GM21447 (cell line): ENCODE results near the gene PIP5K1C.
"Not testable (repeated sequence)": the region's sequence is repeated elsewhere in the genome, so short reads cannot be mapped to it uniquely, and the experiment has no call there.

Source experiments
- ATAC-seq: cut with Tn5 transposase; IDR thresholded peaks from one replicate; pipeline ENCODE4 v1.9.1; 2021; ENCODE audit not compliant: unreplicated experiment

Gene PIP5K1C

DNA sequence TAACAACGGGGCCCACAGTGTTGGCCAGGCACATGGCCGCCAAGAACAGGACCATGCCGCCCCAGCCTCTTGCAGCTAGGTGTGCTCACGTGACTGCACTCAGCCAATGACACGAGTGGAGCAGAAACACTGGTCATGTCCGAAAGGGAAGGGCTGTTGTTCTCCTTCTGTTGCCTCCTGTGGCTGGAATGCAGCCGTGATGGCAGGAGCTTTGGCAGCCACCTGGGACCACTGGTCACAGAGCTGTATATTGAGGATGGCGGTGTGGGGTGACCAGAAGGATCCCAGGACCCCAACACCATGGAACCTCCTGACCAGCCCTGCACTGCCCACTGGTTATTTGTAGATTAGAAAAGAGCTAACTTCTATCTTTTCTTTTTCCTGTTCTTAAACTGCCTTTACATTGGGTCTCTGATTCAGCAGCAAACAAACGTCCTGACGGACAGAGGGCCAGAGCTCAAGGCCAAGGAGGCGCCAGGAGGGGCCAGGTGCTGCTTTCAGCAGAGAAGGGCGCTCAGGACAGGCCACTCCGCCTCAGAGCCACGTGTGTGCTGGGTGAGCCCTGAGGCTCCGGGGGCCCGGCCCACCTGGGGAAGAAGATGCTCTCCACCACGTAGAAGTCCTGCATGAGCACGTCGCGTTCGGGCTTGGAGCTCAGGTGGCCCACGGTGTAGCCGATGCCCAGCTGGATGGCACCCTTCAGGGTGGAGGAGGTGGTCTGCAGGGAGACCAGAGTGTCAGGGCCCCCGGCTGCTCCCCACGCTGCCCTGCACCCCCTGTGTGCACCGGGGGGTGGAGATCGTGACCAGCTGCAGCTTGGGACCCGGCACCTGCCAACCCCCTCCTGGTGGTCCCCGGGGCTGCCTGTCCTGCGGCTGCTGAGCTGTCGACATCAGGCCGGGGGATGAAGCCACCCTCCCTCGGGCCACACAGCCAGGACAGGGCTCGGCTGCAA lies 38.7 kb downstream of the PIP5K1C start:
- ATAC-seq, result no peak

DNA sequence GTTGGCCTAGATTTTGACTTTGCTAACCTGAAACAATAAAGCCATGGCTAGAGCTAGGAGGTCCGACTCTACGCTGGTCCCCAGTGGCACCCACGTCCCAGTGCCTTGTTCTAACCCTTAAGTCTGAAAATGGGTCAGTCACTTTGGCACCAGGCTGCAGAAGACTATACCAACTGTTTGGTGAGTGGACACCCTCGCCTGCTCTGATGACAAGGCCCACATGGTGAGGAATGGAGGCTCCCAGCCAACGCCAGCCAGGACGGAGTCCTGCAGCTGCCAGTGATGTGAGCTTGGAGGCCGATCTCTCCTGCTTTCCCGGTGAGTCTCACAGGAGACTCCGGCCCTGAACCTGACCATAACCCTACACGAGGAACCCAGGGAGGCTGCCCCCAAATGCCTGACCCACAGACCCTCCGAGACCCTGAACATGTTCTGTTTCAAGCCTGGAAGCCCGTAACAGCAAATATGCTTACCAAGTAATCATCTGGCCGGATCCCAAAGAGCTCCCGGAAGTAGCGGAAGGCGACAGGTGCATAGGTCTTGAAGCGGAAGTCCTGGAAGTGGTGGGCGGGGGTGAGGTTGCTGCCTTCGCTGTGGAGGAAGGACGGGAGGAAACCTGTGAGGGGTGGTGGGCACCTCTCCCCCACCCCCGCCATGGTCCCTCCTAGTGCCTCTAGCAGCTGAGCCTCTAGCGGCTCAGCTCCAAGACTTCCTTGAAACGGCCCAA lies 39.6 kb downstream of the PIP5K1C start:
- no peak for ATAC-seq

GRCh38 chr19:3659746-3660112 lies 40.5 kb downstream of the PIP5K1C start:
- ATAC-seq, result no peak

DNA sequence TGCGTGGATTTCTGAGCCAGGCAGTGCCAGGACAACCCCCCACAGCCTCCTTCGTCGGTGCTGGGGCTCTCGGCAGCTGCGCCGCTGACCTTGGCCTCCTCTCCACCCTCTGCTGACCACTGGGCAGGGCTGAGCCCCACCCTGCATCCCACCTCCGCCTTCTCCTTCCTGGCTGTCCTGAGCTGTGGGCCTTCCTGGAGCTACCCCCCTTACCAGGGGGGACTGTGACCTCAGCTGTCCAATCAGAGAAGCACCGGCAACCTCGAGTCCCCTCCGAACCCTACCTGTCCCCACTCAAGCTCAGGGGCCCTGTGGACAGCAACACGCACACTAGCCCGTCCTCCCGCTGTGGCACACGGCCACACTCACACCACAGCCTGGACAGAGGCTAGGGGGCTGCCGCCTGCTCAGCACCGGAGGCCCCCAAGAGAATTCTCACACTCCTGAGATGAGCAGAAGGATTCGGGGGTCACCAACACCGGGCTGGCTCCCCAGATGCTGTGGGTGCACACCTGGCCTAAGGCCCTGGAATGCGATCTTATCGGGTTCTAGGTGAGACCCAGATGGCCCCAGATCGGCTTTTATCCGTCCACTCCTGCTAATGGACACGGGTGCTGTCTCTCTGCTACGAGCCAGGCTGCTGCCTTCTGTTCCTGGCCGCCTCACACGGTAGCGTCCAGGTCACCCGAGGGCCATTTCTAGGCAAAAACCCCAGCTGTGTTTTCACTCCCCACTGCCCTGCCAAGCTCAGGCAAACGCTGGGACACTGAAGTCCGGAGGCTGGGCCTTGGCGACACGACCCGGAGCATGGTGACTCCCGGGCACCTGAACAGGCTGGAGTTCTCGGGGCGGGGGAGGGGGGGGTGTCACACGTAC lies 41.2 kb downstream of the PIP5K1C start:
- ATAC-seq, result no peak

GRCh38 chr19:3658004-3658869 lies 42.0 kb downstream of the PIP5K1C start:
- ATAC-seq, result no peak

DNA sequence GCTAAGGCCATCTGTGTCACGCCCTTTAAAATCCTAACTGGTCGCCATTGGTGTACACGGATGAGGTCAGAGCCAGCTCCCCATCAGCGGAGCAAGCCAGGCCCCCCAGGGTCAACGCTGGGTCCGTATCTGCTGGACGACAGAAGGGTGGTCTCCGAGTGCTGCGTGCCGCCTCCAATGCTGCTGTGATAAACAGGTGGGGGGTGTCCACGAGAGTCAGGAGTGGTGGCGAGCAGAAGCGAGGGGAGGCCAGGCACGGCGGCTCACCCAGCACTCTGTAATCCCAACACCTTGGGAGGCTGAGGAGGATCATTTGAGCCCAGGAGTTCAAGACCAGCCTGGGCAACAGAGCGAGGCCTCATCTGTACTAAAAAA lies 42.9 kb downstream of the PIP5K1C start:
- ATAC-seq, result no peak

DNA sequence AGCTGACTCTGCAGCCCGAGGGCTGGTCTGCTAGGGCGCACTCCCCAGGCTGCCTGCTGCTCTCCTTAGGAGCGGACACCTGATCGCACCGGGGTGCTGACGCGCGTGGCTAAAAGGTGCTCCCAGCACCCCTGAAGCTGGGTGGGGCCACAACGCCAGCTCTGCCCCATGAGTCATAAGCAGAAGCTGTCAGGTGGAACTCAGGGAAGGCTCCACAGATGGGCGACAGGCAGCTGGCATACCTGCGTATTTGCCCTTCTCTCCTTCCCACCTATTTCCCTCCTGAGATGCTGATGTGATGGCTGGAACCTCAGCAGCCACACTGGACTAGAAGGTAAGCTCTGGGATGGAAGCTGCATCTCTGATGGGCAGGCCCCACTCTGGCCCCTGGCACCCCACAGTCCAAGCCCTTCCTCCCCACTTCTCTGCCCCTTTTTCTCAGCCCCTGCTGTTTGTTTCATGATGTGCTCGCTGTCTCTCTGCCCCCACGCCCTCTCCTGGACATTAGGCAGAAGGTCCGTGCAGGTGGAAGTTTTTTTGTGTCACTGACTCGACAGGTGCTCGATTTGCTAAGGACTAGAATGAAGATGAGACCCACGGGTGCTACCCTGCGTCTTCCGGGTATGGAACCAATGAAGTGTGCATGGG lies 43.4 kb downstream of the PIP5K1C start:
- ATAC-seq, result no peak

DNA sequence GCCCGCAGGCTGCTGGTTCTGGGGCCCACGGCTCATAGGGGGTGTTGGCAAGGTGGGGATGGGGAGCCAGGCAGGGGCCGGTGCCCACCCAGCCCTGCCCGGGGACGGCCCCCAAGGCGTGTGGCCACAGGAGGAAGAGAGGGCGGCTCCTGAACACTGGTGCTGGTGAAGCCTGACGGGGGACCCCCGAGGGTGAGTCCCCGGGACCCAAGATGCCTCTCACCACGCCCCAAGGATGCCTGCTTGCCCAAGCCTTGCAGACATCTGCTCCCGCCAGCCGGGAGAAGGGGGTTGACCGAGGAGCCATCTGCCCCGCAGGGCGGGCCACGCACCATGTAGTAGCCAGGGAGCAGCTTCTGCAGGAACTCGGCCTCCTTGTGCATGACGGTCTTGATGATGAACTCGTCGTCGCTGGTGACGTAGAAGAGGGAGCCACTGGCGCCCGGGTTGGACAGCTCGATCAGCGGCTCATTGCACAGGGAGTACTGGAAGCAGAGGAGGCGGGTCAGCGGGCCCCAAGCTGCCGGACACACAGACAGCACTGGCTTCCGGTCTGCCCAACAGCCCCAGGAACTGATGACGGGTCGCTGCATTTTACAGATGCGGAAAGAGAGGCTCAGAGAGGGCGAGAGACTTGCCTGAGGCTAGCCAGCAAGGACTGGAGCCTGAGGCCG lies 44.1 kb downstream of the PIP5K1C start:
- no peak for ATAC-seq

DNA sequence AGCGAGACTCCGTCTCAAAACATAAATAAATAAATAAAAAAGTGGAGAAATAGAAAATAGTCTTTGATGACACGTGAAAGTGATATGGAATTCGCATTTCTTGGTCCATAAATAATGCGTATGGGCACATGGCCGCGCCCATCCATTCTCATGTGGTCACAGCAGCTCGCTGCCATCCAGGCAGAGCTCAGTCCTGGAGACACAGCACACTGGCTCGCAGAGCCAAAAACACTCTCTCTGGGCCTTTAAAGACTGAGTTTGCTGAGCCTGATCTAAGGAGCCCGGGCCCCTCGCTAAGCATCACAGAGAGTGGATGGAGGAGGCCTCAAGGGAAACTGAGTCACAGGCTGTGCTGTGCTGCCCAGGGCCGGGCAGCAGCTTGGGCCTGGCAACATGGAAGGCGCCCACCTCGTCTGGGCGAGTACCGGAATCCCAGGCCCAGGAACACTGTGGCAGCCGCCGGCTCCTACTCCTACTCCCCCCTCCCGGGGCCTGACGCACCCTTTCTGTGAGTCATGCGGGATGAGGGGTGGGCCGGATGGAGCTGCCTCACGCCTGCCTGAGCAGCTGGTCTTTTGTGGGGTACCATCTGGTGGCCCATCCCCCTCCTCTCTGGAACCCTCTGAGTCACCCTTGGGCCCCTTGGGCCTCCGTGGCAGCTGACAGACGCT lies 44.7 kb downstream of the PIP5K1C start:
- ATAC-seq, result no peak

DNA sequence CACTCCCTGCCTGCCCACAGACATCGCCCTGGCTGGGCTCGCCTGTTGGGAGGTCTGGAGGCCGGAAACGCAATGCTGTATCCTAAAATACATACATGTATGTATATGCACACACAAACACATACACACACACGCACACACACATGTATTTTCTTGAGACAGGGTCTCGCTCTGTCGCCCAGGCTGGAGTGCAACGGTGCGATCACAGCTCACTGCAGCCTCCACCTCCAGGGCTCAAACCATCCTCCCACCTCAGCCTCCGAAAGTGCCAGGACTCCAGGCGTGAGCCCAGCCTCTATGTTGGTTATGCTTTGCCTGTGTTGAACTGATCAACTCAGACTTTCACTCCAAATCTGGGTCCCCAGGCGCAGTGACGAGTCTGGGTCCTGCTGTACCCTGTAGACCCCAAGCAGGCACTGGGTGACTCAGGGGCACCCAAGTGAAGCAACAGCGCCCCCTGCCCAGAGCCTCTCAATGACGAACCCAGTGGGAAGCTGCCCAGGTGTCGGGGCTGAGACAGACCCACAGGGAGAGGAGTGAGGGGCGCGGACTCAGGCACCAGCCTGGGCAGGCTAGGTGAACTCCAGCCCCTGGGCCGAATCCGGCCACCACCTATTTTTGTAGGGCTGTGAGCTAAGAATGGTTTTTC lies 46.3 kb downstream of the PIP5K1C start:
- no peak for ATAC-seq

DNA sequence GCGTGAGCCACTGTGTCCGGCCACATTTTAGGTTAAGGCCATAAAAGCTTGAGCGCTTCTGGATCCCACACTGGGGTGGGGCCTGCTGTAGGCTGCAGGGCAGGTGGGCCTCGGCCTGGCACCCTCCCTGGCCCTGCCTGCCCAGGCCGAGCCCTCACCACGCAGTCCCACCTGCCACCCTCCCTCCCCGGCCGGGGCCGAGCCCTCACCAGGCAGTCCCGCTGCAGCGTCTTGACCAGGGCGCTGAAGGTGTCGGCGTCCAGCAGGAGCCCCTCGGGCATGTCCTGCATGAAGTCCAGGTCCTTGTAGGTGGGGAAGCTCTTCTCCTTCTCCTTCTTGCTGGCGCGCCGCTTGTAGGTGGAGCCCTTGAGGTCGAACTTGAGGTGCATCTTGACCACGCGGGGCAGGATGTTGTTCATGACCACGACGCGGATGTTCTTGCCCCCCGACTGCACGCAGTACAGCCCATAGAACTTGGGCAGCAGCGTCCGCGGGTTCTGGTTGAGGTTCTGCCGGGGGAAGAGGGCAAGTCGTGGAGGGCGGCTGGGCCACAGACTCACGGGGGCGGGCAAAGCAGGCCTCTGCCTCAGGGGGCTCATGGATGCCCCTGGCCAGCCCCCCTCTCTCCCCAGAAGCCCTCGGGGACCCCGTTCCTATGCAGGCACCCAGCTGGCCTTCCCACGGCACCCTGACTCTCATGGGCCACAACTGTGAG lies 47.0 kb downstream of the PIP5K1C start:
- ATAC-seq, result no peak

GRCh38 chr19:3652422-3652821 lies 47.8 kb downstream of the PIP5K1C start:
- no peak for ATAC-seq

DNA sequence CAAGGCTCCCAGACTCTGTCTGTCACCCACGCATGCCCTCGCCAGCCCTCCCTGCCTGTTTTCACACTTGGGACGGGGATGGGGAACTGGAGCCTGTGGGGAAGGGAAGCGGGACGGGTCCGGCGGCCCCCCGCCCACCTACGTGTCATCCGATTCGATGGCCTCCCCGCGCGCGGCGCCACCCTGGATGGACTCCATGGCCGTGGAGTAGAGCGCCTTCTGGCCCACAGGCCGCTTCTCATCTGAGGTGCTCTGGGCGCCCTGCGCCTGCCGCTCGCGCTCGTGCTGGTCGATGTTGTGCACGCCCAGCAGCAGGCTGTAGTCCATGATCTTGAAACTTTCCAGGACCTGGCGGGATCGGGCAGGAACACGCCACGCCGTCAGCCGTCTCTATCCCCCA lies 48.6 kb downstream of the PIP5K1C start:
- ATAC-seq, result no peak

- ATAC-seq, result no peak
These were observed 50.4 kb downstream of the PIP5K1C start for GRCh38 chr19:3649888-3650287.

DNA sequence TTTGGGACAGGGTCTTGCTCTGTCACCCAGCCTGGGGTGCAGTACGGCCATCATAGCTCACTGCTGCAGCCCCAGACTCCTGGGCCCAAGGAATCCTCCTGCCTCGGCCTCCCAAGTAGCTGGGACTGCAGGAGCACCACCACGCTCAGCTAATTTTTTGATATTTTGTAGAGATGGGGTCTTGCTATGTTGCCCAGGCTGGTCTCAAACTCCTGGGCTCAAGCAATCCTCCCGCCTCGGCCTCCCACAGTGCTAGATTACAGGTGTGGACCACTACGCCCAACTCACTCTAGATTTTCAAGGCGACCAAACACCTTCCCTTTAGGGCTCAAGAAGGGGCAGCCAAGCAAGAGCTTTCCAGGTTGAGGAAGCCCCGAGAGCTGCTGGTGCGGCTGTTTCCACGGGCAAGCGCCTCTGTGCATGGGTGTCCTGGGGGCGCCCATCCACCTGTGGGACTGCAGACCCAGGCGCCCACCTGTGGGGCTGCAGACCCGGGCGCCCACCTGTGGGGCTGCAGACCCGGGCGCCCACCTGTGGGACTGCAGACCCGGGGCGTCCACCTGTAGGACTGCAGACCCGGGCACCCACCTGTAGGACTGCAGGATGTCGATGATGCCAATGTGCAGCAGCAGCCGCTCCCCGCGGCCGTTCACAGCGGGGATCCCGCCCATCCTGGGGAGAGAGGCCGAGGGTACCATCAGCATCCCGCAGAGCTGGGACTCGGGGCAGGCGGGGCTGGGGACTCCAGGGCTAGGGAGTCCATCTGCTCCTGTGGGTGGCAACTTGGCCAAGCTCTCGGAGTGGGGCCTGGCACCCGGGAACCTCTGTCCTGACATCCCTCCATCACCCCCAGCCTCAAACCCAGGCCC lies 52.0 kb downstream of the PIP5K1C start:
- ATAC-seq, result no peak

DNA sequence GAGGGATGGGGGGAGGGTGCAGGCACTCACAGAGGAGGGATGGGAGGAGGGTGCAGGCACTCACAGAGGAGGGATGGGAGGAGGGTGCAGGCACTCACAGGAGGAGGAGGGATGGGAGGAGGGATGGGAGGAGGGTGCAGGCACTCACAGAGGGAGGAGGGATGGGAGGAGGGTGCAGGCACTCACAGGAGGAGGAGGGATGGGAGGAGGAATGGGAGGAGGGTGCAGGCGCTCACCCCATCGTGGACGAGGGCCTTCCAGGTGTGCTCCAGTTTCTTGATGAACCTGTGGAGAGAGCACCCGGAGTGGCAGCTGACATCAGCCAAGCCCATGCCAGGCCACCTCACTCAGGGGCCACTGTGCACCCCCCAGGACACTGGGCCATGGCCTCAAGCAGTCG lies 53.2 kb downstream of the PIP5K1C start:
- not testable (repeated sequence) for ATAC-seq
